Upper lobe of right lung (tissue), 1 donor: ENCODE results near the gene UBXN11. TPM values are rescaled to one million over a fixed set of nuclear protein-coding genes. Genes with fewer than 3 reads are reported as not detected.
A peak's percentile ranks its signal among the peaks of the same experiment; 100 is the strongest.

Experiments
- ATAC-seq: fragments of 200-7000 bp; cut with Tn5 transposase; one replicate; pipeline ENCODE4 v1.9.1; 2020; ENCODE audit warnings: mild to moderate bottlenecking, moderate library complexity
- DNase-seq: peaks from one replicate; pipeline ENCODE4 v3.0.0-alpha.2; 2020
- H3K27ac ChIP-seq: fragments of 200-600 bp; one replicate; pipeline ENCODE4 v1.8.0; 2022
- H3K27me3 ChIP-seq: fragments of 200-600 bp; one replicate; pipeline ENCODE4 v1.8.0; 2022; ENCODE audit warnings: mild to moderate bottlenecking
- H3K36me3 ChIP-seq: fragments of 200-600 bp; one replicate; pipeline ENCODE4 v1.8.0; 2022
- H3K4me1 ChIP-seq: fragments of 200-600 bp; one replicate; pipeline ENCODE4 v1.8.0; 2022
- H3K4me3 ChIP-seq: fragments of 200-600 bp; one replicate; pipeline ENCODE4 v1.8.0; 2022; ENCODE audit warnings: mild to moderate bottlenecking
- H3K9me3 ChIP-seq: fragments of 200-600 bp; one replicate; pipeline ENCODE4 v1.8.0; 2022
- CTCF ChIP-seq: fragments of 200-600 bp; IDR thresholded peaks from one replicate; pipeline ENCODE4 v1.8.0; 2022; ENCODE audit warnings: antibody characterized with exemption
- intact Hi-C: fragments of 100-400 bp; cut with DNase I; formaldehyde crosslinking; loops from one replicate; pipeline ENCODE4 v1.11.0; 2022
- total RNA-seq: library from RNA; stranded (reverse); fragmentation: NEBNext Ultra II Directional; extraction: Animal tissue kit (Norgen Biotek cat#: 25700); gene quantifications from one replicate; pipeline ENCODE4 v1.2.1, GENCODE V29; 2021
- donor health status: DM: no; HTN: yes; CAD: no; lungs with severe emphysema.

UBXN11 gene
- total RNA-seq, 1 donor from 2014 or later: 37.0 TPM

GRCh38 chr1:26259578-26259977 lies 46.9 kb downstream of the UBXN11 start:
- intact Hi-C loops: no loop called here
- TF ChIP-seq CTCF: no peak
- Histone ChIP-seq H3K27me3 (no peaks in the 10 kb centered on the region), H3K4me1 (no peaks in the 10 kb centered on the region), H3K4me3 (no peak overlapping the region), H3K27ac (no peak overlapping the region), H3K36me3 (peaks cover 55% of the 10 kb centered on the region), H3K9me3 (no peaks in the 10 kb centered on the region)
- DNase-seq (no peak), ATAC-seq (peak; percentile 90)

GRCh38 chr1:26259005-26259404 lies 47.4 kb downstream of the UBXN11 start:
- peaks cover 50% of the 10 kb centered on the region for H3K36me3 ChIP-seq
- DNase-seq: no peak
- H3K4me3 ChIP-seq: no peak overlapping the region
- H3K27ac ChIP-seq: no peak overlapping the region
- no peak for TF ChIP-seq CTCF
- ATAC-seq: no peak
- H3K9me3 ChIP-seq: no peaks in the 10 kb centered on the region
- no peaks in the 10 kb centered on the region for H3K27me3 ChIP-seq
- no peaks in the 10 kb centered on the region for H3K4me1 ChIP-seq
- intact Hi-C loops: no loop called here

- Histone ChIP-seq H3K27me3 (no peaks in the 10 kb centered on the region), H3K4me3 (no peak overlapping the region), H3K27ac (no peak overlapping the region), H3K9me3 (no peaks in the 10 kb centered on the region), H3K36me3 (peaks cover 37% of the 10 kb centered on the region), H3K4me1 (no peaks in the 10 kb centered on the region)
- intact Hi-C loops: no loop called here
- no peak for ATAC-seq
- no peak for DNase-seq
- TF ChIP-seq CTCF: no peak
These were observed 49.2 kb downstream of the UBXN11 start for GRCh38 chr1:26257222-26257621.

- intact Hi-C loops: no loop called here
- TF ChIP-seq CTCF: no peak
- ATAC-seq (peak; percentile 38), DNase-seq (no peak)
- Histone ChIP-seq H3K36me3 (peaks cover 34% of the 10 kb centered on the region), H3K27me3 (no peaks in the 10 kb centered on the region), H3K4me3 (no peak overlapping the region), H3K4me1 (no peaks in the 10 kb centered on the region), H3K9me3 (no peaks in the 10 kb centered on the region), H3K27ac (no peak overlapping the region)
These were observed 52.0 kb downstream of the UBXN11 start for GRCh38 chr1:26254404-26254803.

GRCh38 chr1:26252718-26253117 lies 53.7 kb downstream of the UBXN11 start:
- H3K27ac ChIP-seq: no peak overlapping the region
- H3K27me3 ChIP-seq: no peaks in the 10 kb centered on the region
- H3K4me3 ChIP-seq: no peak overlapping the region
- DNase-seq (no peak), ATAC-seq (no peak)
- H3K36me3 ChIP-seq: peaks cover 19% of the 10 kb centered on the region
- no peaks in the 10 kb centered on the region for H3K4me1 ChIP-seq
- no peak for TF ChIP-seq CTCF
- intact Hi-C loops: no loop called here
- no peaks in the 10 kb centered on the region for H3K9me3 ChIP-seq

- intact Hi-C loops: no loop called here
- no peak for ATAC-seq
These were observed 66.5 kb downstream of the UBXN11 start for GRCh38 chr1:26239936-26240335.

More at GRCh38 chr1:26239936-26240335, 66.5 kb downstream of the UBXN11 start:
- peaks cover 4% of the 10 kb centered on the region for H3K4me1 ChIP-seq
- H3K4me3 ChIP-seq: no peak overlapping the region
- H3K27me3 ChIP-seq: no peaks in the 10 kb centered on the region
- H3K36me3 ChIP-seq: peaks cover 5% of the 10 kb centered on the region
- no peaks in the 10 kb centered on the region for H3K9me3 ChIP-seq
- DNase-seq: no peak
- no peak for TF ChIP-seq CTCF
- no peak overlapping the region for H3K27ac ChIP-seq
